DOHH2 (cell line): ENCODE results near the gene P2RX7.

Experiments used
- CTCF ChIP-seq: fragments of 200-600 bp; sonication (generic); IDR thresholded peaks from one replicate; pipeline ENCODE4 v1.5.1; 2014; ENCODE audit warnings: antibody characterized with exemption, mild to moderate bottlenecking, low read depth, low read length; ENCODE audit not compliant: poor library complexity, severe bottlenecking
- EZH2phosphoT487 ChIP-seq: fragments of 200-600 bp; sonication (generic); IDR thresholded peaks from 2 replicates; pipeline ENCODE4 v1.6.1; 2017; ENCODE audit warnings: borderline replicate concordance, mild to moderate bottlenecking, antibody characterized with exemption, low read length, moderate library complexity, mixed read lengths

DNA sequence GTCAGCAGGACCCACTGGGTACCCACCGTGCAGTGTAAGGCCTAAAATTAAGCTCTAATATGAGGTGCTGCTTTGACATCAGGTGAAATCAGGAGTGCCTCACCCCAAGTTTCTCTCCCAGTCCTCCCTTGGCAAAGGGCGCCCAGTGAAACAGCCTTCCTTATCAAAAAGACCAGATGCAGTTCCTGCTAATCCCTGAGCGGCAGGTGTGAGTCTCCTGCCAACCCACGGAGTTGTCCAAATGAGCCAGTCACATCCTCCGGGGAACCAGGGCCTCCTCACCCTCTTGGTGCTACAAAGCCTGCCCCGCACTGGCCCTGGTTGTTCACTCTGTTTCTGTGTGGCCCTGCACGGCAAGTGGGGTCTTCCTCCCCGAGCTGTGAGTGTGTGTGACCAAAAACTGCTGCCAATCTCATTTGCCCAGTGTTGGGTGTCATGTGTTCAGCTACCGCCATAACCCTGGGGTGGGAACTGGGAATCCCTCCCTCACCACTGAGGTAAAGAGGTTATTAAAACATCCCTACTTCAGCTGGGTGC lies 57.0 kb downstream of the P2RX7 start:
- TF ChIP-seq CTCF (no peak), EZH2phosphoT487 (no peak)
